BJ (cell line): Measurements from ENCODE around the gene DOCK8. TPM values are rescaled to one million over a fixed set of nuclear protein-coding genes. Genes with fewer than 3 reads are reported as not detected.
A peak's percentile ranks its signal among the peaks of the same experiment; 100 is the strongest.

Source experiments
- CTCF ChIA-PET: fragments of 350-600 bp; formaldehyde crosslinking; extraction: SDS; loops from one replicate; lab custom pipeline; 2021; ENCODE audit warnings: antibody characterized with exemption, inconsistent platforms; lab: Yijun Ruan, JAX
- POLR2A ChIA-PET: fragments of 300-600 bp; sonication (Branson Sonifier 250); formaldehyde crosslinking; extraction: SDS; loops from one replicate; lab custom pipeline; 2021; ENCODE audit warnings: antibody characterized with exemption; lab: Charles Lee
- DNase-seq: peaks from one replicate; pipeline ENCODE4 v3.0.0-alpha.2; 2011; ENCODE audit warnings: low read depth
- H3K27me3 ChIP-seq: 2 replicates; pipeline ENCODE4 v1.6.0; 2011; ENCODE audit warnings: low read length; ENCODE audit not compliant: control insufficient read depth, insufficient read depth
- H3K36me3 ChIP-seq: 2 replicates; pipeline ENCODE4 v1.5.1; 2011; ENCODE audit warnings: low read length; ENCODE audit not compliant: control insufficient read depth, insufficient read depth
- H3K4me3 ChIP-seq: 2 replicates; pipeline ENCODE4 v1.5.1; 2011; ENCODE audit warnings: low read depth, mild to moderate bottlenecking, control low read depth, low read length
- polyA plus RNA-seq: library from polyadenylated mRNA; depleted of rRNA; stranded (reverse); fragments of >200 nt; gene quantifications from 2 replicates; pipeline ENCODE4 v1.2.3, GENCODE V29; 2011
- TF ChIP-seq, protein P1 (sequence below): IDR thresholded peaks from 2 replicates; pipeline ENCODE4 v1.5.1; 2011; ENCODE audit warnings: low read depth, mild to moderate bottlenecking, control low read depth, inconsistent platforms, low read length, moderate library complexity; ENCODE audit not compliant: insufficient read depth

The DOCK8 gene
- polyA plus RNA-seq, 1 experiment: 0.07 TPM

DNA sequence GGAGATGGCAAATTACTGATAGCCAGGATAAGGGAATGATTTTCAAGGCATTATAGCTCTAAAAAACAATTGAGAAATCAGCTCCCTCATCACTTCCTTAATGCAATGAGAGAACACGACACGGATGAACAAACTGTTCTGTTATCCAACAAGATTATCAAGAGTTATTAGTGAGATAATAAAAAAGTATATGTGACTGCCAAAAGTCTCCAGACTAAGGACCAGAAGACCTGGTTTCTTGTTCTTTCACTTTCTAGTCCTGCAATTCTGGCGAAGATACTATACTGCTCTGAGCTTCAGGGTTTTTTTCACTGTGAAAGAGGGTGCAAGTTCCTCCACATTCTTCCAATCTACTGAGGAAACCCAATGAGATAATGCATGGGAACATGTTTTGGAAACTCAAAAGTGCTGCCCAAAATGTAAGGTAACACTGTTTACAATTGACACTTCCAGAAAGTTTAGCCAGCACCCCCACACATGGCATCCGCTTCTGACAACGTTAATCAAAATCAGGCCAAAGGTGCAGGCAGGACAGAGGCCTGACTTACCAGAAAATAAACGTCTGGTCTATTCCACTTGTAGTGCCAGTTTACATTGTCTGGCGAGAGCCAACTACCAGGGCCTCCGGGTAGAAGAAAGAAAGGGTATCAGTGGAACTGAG is 254.2 kb downstream of the DOCK8 start:
- Histone ChIP-seq H3K36me3 (no peaks in the 10 kb centered on the region), H3K4me3 (no peak overlapping the region), H3K27me3 (no peaks in the 10 kb centered on the region)
- ChIA-PET POLR2A (no interaction called here), CTCF (no interaction called here)
- no peak for DNase-seq
- TF ChIP-seq, protein P1, sequence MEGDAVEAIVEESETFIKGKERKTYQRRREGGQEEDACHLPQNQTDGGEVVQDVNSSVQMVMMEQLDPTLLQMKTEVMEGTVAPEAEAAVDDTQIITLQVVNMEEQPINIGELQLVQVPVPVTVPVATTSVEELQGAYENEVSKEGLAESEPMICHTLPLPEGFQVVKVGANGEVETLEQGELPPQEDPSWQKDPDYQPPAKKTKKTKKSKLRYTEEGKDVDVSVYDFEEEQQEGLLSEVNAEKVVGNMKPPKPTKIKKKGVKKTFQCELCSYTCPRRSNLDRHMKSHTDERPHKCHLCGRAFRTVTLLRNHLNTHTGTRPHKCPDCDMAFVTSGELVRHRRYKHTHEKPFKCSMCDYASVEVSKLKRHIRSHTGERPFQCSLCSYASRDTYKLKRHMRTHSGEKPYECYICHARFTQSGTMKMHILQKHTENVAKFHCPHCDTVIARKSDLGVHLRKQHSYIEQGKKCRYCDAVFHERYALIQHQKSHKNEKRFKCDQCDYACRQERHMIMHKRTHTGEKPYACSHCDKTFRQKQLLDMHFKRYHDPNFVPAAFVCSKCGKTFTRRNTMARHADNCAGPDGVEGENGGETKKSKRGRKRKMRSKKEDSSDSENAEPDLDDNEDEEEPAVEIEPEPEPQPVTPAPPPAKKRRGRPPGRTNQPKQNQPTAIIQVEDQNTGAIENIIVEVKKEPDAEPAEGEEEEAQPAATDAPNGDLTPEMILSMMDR: no peak

DNA sequence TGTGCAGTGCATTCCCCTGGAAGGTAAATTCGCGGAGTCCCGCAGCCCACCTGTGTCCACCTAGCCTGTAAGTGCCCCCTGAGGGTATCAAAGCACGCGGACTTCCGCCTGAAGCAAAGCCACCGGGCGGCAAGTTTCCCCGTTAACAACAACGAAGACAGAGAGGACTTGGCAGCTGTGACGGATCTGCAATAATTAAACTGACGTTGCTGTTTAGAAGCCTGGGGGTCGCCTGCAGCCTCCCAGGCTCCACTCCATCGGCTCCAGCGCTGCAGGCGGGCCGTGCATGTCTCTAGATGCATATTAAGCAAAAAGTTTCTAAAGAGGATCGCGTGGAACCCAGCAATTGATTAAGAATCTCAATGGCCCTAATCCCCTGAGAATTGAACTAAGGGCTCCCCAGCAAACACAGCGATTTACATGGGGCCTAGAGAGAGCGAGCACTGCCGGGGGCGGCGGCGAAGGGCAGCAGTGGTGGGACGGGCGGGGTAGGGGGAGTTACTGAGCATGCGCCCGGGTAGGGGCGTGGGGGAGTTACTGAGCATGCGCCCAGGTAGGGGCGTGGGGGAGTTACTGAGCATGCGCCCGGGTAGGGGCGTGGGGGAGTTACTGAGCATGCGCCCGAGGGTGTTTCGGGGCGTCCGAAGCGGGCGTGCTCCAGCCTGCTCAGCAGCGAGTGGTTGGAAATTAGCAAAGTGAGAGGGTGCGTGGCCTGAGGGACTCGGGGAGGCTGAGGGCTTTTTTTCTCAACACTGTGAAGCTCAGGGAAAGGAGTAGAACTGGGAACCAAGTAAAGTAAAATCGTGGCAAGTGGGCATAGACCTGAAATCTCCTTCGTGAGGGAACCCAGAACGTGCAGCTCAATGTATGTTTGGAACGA is 255.2 kb downstream of the DOCK8 start:
- ChIA-PET POLR2A (no interaction called here), CTCF (interaction anchor here (1.2 kb wide), 1 partner anchor 145 kb away, joined by 3 read pairs; no protein-coding TSS in a partner anchor)
- Histone ChIP-seq H3K27me3 (no peaks in the 10 kb centered on the region), H3K4me3 (peak overlapping the region; percentile 51), H3K36me3 (no peaks in the 10 kb centered on the region)
- TF ChIP-seq, protein P1: no peak
- no peak for DNase-seq

DNA sequence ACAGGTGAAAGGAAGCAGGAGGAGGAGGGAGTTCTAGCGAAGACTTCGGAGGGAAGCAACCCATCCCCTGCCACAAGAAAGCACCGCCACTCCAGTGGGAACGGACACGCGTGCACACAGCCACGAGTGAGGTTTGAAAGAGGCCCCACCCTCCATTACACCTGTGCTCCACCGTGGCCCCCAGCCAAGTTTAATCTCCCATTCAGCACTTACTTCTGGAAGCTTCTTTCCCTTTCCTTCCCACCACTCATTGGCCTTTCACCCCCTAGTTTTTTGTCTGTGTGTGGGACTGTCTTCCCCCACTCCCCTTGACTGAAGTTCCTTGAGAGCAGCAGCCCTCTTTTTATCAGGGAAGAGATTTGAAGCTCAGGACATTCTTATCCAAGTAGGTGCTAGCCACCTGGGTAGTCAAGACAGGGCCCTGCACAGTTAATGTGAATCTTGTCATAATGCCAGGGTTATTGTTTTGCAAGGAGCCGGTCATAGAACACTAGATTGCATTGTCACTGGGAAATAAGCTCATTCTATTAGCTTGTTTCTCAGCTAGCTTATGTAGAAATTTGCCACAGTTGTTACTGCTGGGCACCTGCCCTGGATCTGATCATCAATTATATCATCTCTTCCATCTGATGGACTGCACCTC is 256.0 kb downstream of the DOCK8 start:
- Histone ChIP-seq H3K4me3 (peak overlapping the region; percentile 51), H3K27me3 (no peaks in the 10 kb centered on the region), H3K36me3 (no peaks in the 10 kb centered on the region)
- TF ChIP-seq, protein P1: no peak
- no peak for DNase-seq
- ChIA-PET CTCF (interaction anchor here (0.7 to 1.2 kb wide), 2 partner anchors 13 to 145 kb away, joined by 3 read pairs; no protein-coding TSS in a partner anchor), POLR2A (no interaction called here)

DNA sequence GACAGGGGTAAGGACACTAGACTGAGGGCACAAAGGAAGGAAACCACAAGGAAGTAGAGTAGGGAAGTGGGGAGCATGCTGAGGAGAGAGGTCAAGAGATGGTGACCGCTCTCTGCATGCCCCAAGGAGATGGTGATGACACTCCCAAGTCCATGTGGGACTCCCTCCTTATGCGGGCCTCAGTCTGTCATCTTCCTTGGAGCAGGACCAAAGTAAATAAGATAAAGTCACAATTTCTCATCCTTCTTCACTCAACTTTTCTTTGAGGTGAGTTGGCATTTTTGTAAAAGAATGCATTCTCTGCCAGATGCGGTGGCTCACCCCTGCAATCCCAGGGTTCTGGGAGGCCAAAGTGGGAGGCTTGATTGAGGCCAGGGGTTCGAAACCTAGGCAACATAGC is 256.7 kb downstream of the DOCK8 start:
- no peak for DNase-seq
- Histone ChIP-seq H3K27me3 (no peaks in the 10 kb centered on the region), H3K4me3 (no peak overlapping the region), H3K36me3 (no peaks in the 10 kb centered on the region)
- ChIA-PET POLR2A (no interaction called here), CTCF (interaction anchor here (0.7 kb wide), 1 partner anchor 12 kb away, joined by 3 read pairs; no protein-coding TSS in a partner anchor)
- TF ChIP-seq, protein P1: no peak
